Lower leg skin (tissue), 4 donors: Measurements from ENCODE around the gene CCS. TPM values are rescaled to one million over a fixed set of nuclear protein-coding genes. Genes with fewer than 3 reads are reported as not detected.

Experiments used
- DNase-seq, 2 donors: peaks; one replicate each; pipeline ENCODE4 v3.0.0-alpha.2; 2019; ENCODE audit warnings: low spot score in 2 of 2
- H3K4me3 ChIP-seq: fragments of 200-600 bp; sonication (generic); 2 replicates; pipeline ENCODE4 v1.5.1; 2017; ENCODE audit warnings: mild to moderate bottlenecking, low read depth; ENCODE audit not compliant: poor library complexity, severe bottlenecking
- POLR2A ChIP-seq, 2 donors: fragments of 450-650 bp; IDR thresholded peaks; one replicate each; pipeline ENCODE4 v1.6.1; 2016 to 2017; ENCODE audit warnings: antibody characterized with exemption in 2 of 2, mild to moderate bottlenecking in 1 of 2, moderate library complexity in 1 of 2
- WGBS, 2 donors: methylation state at CpG; one replicate each; pipeline ENCODE4 v1.1.5; 2018; 5-methylcytosine and 5-hydroxymethylcytosine counted together
- intact Hi-C: fragments of 100-400 bp; cut with DNase I; formaldehyde crosslinking; loops from one replicate; pipeline ENCODE4 v1.15.0; 2023; ENCODE audit warnings: low total_unique reads
- total RNA-seq, 4 donors: library from RNA; depleted of rRNA; stranded (reverse); fragments of >200 nt; gene quantifications; one replicate each; pipeline ENCODE4 v1.1.0, GENCODE V29; 2016
- TF ChIP-seq, protein P1 (sequence below), 3 donors: fragments of 450-650 bp; IDR thresholded peaks; one replicate each; pipeline ENCODE4 v1.5.1; 2016; ENCODE audit warnings: antibody characterized with exemption in 3 of 3, mild to moderate bottlenecking in 3 of 3, moderate library complexity in 2 of 3

CCS gene
- total RNA-seq, 4 donors from 2014 or later: 13.7 to 24.2 (median 15.2) TPM

DNA sequence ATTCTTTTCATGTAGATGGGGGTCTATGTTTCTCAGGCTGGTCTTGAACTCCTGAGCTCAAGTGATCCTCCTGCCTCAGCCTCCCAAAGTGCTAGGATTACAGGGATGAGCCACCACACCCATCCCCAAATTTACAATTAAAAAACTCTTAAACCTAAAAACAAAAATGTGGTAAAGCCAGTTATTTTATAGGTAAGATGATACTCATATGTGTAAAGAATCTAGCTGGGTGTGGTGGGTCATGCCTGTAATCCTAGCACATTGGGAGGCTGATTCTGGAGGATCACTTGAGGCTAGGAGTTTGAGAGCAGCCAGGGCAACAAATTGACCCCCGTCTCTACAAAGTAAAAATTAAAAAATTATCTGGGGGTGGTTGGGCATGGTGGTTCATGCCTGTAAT lies 19.5 kb downstream of the CCS start:
- no peak for TF ChIP-seq POLR2A (IDR thresholded peaks at IDR 0.05)
- TF ChIP-seq, protein P1, sequence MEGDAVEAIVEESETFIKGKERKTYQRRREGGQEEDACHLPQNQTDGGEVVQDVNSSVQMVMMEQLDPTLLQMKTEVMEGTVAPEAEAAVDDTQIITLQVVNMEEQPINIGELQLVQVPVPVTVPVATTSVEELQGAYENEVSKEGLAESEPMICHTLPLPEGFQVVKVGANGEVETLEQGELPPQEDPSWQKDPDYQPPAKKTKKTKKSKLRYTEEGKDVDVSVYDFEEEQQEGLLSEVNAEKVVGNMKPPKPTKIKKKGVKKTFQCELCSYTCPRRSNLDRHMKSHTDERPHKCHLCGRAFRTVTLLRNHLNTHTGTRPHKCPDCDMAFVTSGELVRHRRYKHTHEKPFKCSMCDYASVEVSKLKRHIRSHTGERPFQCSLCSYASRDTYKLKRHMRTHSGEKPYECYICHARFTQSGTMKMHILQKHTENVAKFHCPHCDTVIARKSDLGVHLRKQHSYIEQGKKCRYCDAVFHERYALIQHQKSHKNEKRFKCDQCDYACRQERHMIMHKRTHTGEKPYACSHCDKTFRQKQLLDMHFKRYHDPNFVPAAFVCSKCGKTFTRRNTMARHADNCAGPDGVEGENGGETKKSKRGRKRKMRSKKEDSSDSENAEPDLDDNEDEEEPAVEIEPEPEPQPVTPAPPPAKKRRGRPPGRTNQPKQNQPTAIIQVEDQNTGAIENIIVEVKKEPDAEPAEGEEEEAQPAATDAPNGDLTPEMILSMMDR (IDR thresholded peaks at IDR 0.05): no peak

DNA sequence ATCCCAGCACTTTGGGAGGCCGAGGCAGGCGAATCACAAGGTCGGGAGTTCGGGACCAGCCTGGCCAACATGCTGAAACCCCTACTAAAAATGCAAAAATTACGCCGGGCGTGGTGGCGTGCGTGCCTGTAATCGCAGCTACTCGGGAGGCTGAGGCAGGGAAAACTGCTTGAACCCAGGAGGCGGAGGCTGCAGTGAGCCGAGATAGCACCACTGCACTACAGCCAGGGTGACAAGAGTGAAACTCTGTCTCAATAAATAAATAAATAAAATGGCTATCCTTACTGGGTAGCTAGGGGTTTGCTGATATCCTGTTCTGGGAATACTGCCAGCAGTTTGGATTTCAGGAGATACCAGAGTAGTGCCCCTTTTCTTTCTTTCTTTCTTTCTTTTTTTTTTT lies 21.1 kb downstream of the CCS start:
- intact Hi-C loops: no loop called here

More for the DNA sequence above, 19.5 kb downstream of the CCS start:
- no peak overlapping the region for H3K4me3 ChIP-seq
- intact Hi-C loops: no loop called here
- no peak for DNase-seq
- 96 to 97% methylated on average over 1 of the region's 1 CpG for WGBS, 2 donors

DNA sequence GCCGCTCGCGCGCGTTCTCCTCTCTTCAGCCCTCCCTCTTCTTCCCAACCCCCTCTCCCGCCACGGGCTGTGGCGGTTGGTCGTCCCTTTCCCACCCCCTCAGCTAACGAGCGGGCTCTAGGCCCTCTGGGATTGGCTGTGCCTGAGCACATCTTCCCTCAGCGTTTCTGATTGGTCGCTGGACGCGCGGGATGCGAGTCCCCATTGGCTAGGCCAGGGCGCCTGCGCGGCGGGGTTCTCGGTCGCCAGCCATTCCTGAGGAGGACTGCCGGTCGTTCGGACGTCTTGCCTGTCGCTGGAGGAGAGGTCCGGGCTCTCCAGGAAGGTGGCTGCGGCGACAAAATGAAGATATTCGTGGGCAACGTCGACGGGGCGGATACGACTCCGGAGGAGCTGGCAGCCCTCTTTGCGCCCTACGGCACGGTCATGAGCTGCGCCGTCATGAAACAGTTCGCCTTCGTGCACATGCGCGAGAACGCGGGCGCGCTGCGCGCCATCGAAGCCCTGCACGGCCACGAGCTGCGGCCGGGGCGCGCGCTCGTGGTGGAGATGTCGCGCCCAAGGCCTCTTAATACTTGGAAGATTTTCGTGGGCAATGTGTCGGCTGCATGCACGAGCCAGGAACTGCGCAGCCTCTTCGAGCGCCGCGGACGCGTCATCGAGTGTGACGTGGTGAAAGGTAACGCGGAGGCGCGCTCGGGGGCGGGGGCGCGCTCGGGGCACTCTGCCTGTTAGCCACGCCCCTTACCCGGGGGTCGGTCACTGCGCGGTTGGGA lies 23.6 kb downstream of the CCS start, which contains the start of gene RBM14:
Gene RBM14 (plus strand): TSS at position 252 of the 776 bp plus-strand sequence. CDS start 91 bp downstream, at position 343.
- peak within 1 kb of the TSS; percentile 82 for H3K4me3 ChIP-seq
- TF ChIP-seq, protein P1 (IDR thresholded peaks at IDR 0.05): no peak
- TF ChIP-seq POLR2A (IDR thresholded peaks at IDR 0.05): peak in 1 of 2 donors; percentile 99
- intact Hi-C loops: no loop called here
- WGBS, 2 donors: 0 to 1% methylated on average over 49 to 57 of the region's 90 CpGs
- DNase-seq: peak; percentile 98 to 100

More for the DNA sequence above, 21.1 kb downstream of the CCS start:
- 91 to 92% methylated on average over 13 of the region's 13 CpGs for WGBS, 2 donors
- DNase-seq: no peak
- TF ChIP-seq, protein P1 (IDR thresholded peaks at IDR 0.05): no peak
- no peak for TF ChIP-seq POLR2A (IDR thresholded peaks at IDR 0.05)
- no peak overlapping the region for H3K4me3 ChIP-seq

DNA sequence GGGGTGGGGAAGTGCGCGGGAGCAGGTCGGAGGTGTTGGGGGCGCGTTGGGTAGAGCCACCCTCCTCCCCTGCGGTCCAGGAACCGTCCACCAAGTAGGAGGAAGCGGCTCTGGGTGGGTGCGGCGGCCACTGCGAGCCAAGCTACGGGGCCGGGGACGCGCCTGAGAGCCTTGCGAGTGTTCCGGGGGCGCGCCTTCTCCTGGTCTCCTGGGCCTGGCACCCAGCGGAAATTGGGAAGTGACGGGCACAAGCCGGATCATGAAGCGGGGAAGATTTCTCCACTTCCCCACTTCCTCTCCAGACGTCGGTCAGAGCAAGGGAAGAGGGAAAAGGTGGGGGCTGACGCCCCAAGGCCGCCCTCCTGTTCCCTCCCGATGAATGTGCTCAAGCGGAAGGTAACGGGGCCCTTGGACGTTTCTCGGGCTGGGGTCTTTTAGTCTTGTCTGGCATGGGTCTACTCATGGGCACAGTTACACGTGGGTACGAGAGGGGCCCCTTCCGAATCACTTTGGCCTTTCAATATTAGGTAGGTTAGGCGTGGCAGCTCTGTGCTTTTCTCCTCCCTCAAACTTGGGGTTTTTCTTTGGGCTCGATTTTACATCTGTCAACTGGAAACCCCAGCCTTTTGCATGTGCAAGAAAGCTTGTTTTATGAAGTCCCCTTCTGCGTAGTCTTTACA lies 24.3 kb downstream of the CCS start:
- peak; percentile 71 to 96 for DNase-seq
- 0 to 1% methylated on average over 37 to 38 of the region's 38 CpGs for WGBS, 2 donors
- TF ChIP-seq, protein P1 (IDR thresholded peaks at IDR 0.05): no peak
- TF ChIP-seq POLR2A (IDR thresholded peaks at IDR 0.05): no peak
- H3K4me3 ChIP-seq: peak overlapping the region; percentile 82
- intact Hi-C loops: no loop called here

DNA sequence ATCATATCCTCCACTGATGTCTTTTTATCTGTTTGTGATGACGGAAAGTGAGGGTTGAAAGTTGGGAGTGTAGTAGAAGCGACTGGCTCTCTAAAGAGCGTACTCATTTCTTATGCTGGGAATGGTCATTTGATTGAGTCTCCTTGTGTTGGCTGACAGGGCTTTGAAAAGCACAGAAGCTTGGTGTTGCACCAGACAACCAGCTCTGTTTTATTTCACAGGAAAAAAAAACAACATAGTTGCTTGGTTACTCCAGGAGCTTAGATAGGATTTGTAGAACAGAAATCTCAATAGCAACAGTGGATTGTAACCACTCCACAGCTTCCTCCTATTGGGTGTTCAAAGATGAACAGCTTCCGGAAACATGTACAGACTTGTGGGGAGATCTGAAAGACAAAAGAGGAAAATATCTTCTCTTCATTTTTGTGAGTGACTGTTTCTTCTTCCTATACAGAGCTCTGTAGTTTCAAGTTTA lies 26.1 kb downstream of the CCS start:
- WGBS, 2 donors: 23 to 39% methylated on average over 4 of the region's 4 CpGs
- intact Hi-C loops: no loop called here
- TF ChIP-seq POLR2A (IDR thresholded peaks at IDR 0.05): no peak
- TF ChIP-seq, protein P1 (IDR thresholded peaks at IDR 0.05): no peak
- H3K4me3 ChIP-seq: no peak overlapping the region
- DNase-seq: no peak
